HG03135 (cell line): ENCODE data around the gene CLDN6.

ENCODE experiments used
- ATAC-seq: cut with Tn5 transposase; IDR thresholded peaks from one replicate; pipeline ENCODE4 v1.9.1; 2021; ENCODE audit warnings: mild to moderate bottlenecking, moderate library complexity; ENCODE audit not compliant: unreplicated experiment

Gene CLDN6

GRCh38 chr16:2992383-2993081 lies 25.5 kb downstream of the CLDN6 start:
- no peak for ATAC-seq

- no peak for ATAC-seq
Measured at GRCh38 chr16:2991566-2992261, 26.3 kb downstream of the CLDN6 start.

GRCh38 chr16:2990891-2991290 lies 27.1 kb downstream of the CLDN6 start:
- ATAC-seq = no peak

- no peak for ATAC-seq
Measured at GRCh38 chr16:2988590-2989099, 29.3 kb downstream of the CLDN6 start.

DNA sequence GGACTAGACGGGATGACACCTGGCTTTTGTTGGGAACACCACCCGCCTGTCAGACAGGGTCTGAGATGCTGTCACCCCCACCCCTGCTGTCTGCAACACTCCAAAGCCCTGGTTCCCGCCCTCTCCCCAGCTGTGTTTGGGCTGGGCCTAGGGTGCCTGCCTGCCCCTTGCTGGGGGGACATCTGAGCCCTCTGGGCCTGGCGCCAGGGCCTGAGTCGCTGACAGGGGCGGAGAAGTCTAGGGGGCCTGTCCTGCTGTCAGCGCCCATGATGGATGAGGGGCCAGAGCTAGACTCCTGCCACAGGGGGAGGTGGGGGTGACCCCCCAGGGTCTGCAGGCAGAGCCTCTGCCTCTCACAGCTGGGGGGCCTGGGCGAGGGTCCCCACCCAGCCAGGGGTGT lies 30.1 kb downstream of the CLDN6 start:
- no peak for ATAC-seq

- no peak for ATAC-seq
Measured at GRCh38 chr16:2987286-2987685, 30.7 kb downstream of the CLDN6 start.

- ATAC-seq = no peak
Measured at GRCh38 chr16:2986623-2987188, 31.3 kb downstream of the CLDN6 start.

DNA sequence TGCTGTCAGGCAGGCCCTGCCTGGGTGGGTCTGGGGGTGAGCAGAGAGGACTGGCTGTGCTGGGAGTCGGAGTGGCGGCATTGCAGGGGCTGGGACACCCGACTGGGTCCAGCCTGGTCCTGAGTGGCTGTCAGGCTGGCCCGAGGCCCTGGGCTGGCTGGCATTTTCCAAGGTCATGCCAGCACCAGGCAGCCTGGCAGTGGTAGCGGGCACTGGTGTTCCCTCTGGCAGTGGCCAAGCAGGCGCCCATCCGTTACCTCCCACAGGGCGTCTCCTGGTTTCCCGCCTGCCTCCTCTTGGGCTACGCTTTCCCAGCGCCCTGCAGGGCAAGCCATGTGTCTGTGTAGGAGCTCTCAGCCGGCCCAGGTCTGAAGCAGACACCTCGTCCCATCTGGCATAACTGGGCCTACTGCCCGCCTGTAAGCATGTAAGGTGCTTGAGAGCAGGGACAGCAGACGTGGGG lies 32.1 kb downstream of the CLDN6 start:
- ATAC-seq = no peak

DNA sequence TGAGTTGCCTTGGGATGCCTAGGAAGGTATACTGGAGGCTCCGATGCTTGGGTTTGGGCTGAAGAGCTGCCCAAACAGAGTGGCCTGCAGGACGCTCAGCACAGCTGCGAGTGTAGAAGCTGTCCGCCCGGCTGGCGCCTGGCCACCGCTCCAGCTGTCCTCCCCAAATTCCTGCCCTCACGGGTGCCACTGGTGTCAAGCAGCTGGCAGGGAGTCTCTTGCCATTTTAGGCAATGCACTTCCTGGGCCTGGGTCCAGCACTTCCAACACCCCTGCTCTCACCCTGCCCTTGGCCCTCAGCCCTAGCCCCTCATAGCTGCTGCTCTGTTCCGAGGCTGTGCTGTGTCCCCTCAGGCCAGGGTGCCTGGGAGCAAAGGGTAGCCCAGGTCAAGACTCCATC lies 32.5 kb downstream of the CLDN6 start:
- no peak for ATAC-seq

GRCh38 chr16:2983706-2984136 lies 34.3 kb downstream of the CLDN6 start:
- no peak for ATAC-seq

GRCh38 chr16:2982402-2982801 lies 35.6 kb downstream of the CLDN6 start:
- ATAC-seq = no peak

DNA sequence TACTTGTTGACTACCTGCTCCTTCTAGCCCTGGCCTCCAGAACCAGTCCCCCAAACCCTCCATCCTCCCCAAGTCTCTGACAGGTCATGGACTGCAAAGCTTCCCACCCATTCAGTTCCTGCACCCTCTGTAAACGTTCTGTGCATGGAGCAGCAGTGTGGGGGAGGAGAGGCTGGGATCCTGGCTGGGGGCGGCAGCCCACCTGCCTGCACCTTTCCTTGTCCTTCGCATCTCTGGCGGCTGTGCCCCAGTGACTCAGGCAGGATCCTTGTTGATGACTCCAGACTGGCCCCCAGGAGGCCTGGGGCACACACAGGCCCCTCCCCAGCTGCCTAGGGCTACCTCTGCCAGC lies 36.1 kb downstream of the CLDN6 start:
- ATAC-seq = no peak

DNA sequence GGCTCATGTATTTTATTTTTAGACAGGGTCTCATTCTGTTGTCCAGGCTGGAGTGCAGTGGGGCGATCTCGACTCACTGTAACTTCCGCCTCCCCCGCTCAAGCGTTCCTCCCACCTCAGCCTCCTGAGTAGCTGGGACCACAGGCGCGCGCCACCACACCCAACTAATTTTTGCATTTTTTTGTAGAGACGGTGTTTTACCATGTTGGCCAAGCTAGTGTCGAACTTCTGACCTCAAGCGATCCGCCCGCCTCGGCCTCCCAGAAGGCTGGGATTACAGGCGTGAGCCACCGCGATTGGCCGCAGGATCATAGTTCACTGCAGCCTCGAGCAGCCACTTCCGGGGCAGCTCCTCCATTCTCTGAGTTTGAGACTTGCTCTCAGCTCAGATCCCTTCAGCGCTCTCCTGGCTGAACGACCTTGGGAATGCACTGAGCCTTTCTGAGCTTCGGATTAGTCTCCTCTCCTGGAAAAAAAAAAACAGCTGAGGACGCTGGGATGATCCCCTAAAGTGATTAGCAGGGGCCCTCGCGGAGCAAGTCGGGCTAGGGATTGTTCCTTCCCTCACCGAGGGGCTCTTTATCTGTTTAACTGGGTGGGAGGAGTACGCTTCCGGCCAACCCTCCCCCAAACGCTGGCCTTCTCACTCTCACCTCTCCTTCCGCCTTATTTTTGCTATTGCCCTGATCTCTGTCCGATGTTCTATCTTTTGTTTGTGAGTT lies 36.6 kb downstream of the CLDN6 start:
- no peak for ATAC-seq

DNA sequence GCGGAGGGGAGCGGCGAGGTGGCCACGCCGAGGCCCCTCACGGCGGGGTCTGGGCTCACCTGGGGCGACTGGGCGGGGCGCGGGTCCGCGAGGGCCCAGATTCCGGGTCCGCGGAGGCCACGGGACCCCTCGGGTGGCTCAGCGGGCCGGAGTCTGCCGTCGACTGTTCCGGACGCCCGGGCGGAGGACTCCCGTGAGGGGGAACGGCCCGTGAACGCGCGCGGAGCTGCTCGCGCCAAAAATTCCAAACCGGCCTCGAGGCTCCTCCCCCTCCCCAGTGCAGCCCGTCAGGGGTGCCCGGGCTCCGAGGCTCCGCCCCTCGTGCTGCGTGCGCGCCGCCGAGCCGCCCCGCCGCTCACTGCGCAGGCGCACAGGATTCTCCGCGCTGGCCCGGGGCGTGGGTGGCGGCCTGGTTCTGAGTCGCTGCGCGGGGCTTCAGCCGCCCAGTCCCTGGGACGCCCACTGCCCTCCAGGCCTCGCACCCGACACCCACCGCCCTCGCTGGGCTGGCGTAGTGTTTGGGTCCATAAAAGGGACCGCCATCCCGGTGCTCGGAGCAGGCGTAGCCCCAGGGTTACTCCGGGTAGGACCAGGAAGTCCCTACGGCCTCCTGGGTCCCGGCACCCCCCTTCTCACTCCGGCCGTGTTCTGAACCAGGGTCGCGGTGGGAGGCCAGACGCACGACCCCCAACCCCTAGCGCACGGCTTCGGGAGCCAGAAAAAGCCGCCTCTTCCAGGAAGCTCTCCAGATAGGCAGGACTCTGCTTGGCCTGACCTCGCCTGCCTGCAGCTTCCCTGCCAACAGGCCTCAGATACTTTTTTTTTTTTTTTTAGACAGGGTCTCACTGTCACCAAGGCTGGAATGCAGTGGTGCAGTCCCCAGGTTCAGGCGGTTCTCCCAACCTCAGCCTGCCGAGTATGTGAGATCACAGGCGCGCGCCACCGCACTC lies 37.5 kb downstream of the CLDN6 start, which contains the start of gene PKMYT1:
Gene PKMYT1, minus strand, starts transcription at position 220 of the 950 bp plus-strand sequence. CDS start 789 bp downstream, outside the sequence.
- peak; percentile 63 for ATAC-seq

GRCh38 chr16:2979669-2980226 lies 38.2 kb downstream of the CLDN6 start:
- ATAC-seq = peak; percentile 11

DNA sequence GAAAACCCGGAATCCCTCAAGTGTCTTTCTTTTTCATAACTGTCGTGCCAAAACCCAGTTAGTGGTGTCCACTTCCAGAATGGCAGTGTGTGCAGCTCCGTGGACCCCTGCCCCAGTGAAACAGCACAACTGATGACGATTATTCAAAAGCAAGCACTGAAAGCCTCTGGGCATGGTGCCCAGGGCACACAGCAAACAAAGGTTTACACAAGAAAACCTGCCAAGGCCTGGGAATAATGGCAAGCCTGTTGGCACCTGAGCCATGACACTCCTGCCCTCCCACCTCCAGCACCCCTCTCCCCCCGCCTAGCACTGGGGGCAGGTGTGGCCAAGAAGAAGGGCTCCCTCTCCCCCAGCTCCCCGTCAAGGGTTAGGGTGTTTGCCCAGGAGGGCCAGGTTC lies 40.5 kb downstream of the CLDN6 start:
- no peak for ATAC-seq

DNA sequence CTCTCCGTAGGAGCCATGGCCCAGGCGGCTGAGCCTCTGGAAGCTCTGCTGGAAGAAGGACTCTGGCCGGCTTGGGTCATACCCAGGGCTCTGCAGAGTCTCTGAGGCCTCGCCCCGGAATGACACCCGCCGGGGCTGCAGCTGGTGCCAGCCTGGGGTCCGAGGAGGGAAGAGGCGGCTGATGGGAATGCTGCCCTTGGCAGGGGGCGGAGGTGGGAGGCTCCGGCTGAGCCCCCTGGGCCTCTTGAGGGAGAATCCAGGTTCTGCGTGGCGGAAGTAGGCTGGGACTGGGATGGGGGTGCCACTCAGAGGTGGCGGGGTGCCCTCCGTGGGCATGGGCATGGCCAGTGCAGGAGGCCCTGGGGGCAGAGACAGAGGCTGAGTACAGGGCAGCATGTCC lies 41.3 kb downstream of the CLDN6 start:
- ATAC-seq = no peak

GRCh38 chr16:2976201-2976600 lies 41.8 kb downstream of the CLDN6 start:
- no peak for ATAC-seq

- no peak for ATAC-seq
Measured at GRCh38 chr16:2975161-2975795, 42.7 kb downstream of the CLDN6 start.
